Measurements from ENCODE around the gene VWA5B2. TPM values are rescaled to one million over a fixed set of nuclear protein-coding genes. Genes with fewer than 3 reads are reported as not detected.

VWA5B2 gene
- total and polyA plus RNA-seq, 11 donors: 0.11 TPM; not detected in 10

GRCh38 chr3:184228376-184229137 lies 828 bp upstream of the VWA5B2 start:
- H3K4me1 ChIP-seq: peaks cover 0 to 22% (median 12%) of the 10 kb centered on the region in 12 donors
- H3K36me3 ChIP-seq: no peaks in the 10 kb centered on the region
- H3K4me3 ChIP-seq: peak overlapping the region in 8 of 12 donors; percentile 19 to 64 (median 54)
- DNase-seq: no peak
- ATAC-seq: no peak
- no peaks in the 10 kb centered on the region for H3K9me3 ChIP-seq
- H3K27ac ChIP-seq: no peak overlapping the region
- H3K27me3 ChIP-seq: peaks cover 20 to 69% (median 32%) of the 10 kb centered on the region in 9 donors
- intact Hi-C loops (cut with DNase I): no loop called here
- TF ChIP-seq CTCF (IDR thresholded peaks at IDR 0.05): no peak
- TF ChIP-seq POLR2A (IDR thresholded peaks at IDR 0.05): no peak
- WGBS, 4 donors: 29 to 49% (median 35%) methylated on average over 10 to 12 of the region's 12 CpGs

GRCh38 chr3:184230081-184230602 lies 757 bp downstream of the VWA5B2 start:
- TF ChIP-seq POLR2A (IDR thresholded peaks at IDR 0.05) (no peak), CTCF (IDR thresholded peaks at IDR 0.05) (no peak)
- intact Hi-C loops (cut with DNase I): no loop called here
- WGBS, 4 donors: 0 to 1% (median 1%) methylated on average over 15 to 61 of the region's 61 CpGs

GRCh38 chr3:184230603-184231528 lies 1.5 kb downstream of the VWA5B2 start:
- peaks cover 0 to 22% (median 12%) of the 10 kb centered on the region in 12 donors for H3K4me1 ChIP-seq
- WGBS, 4 donors: 4 to 25% (median 10%) methylated on average over 16 to 79 of the region's 79 CpGs
- H3K36me3 ChIP-seq: no peaks in the 10 kb centered on the region
- peaks cover 20 to 66% (median 32%) of the 10 kb centered on the region in 9 donors for H3K27me3 ChIP-seq
- H3K4me3 ChIP-seq: peak overlapping the region; percentile 19 to 67 (median 54)
- no peaks in the 10 kb centered on the region for H3K9me3 ChIP-seq
- DNase-seq (no peak), ATAC-seq (no peak)
- TF ChIP-seq CTCF (IDR thresholded peaks at IDR 0.05) (no peak), POLR2A (IDR thresholded peaks at IDR 0.05) (no peak)
- H3K27ac ChIP-seq: no peak overlapping the region
- intact Hi-C loops (cut with DNase I): no loop called here

More at GRCh38 chr3:184230081-184230602, 757 bp downstream of the VWA5B2 start:
- Histone ChIP-seq H3K4me1 (peaks cover 0 to 22% (median 12%) of the 10 kb centered on the region in 12 donors), H3K9me3 (no peaks in the 10 kb centered on the region), H3K36me3 (no peaks in the 10 kb centered on the region), H3K4me3 (peak overlapping the region; percentile 19 to 67 (median 54)), H3K27me3 (peaks cover 20 to 69% (median 32%) of the 10 kb centered on the region in 9 donors), H3K27ac (no peak overlapping the region)
- no peak for ATAC-seq
- no peak for DNase-seq
